Hepatocyte (in vitro differentiated cells): ENCODE results near the gene SH3RF3. TPM values are rescaled to one million over a fixed set of nuclear protein-coding genes. Genes with fewer than 3 reads are reported as not detected.

ENCODE experiments used
- DNase-seq: peaks from one replicate; pipeline ENCODE4 v3.0.0-alpha.2; 2016; ENCODE audit warnings: low spot score
- H2AFZ ChIP-seq: fragments of 200-600 bp; sonication (generic); 2 replicates; pipeline ENCODE4 v1.6.0; 2016; ENCODE audit warnings: antibody characterized with exemption, mild to moderate bottlenecking
- H3K27ac ChIP-seq: fragments of 200-600 bp; sonication (generic); 2 replicates; pipeline ENCODE4 v1.5.1; 2016; ENCODE audit warnings: mild to moderate bottlenecking
- H3K27me3 ChIP-seq: fragments of 200-600 bp; sonication (generic); 2 replicates; pipeline ENCODE4 v1.6.1; 2016
- H3K36me3 ChIP-seq: fragments of 200-600 bp; sonication (generic); replicated peaks from 2 replicates; pipeline ENCODE4 v1.5.1; 2016; ENCODE audit warnings: low read depth; ENCODE audit not compliant: insufficient read depth
- H3K4me1 ChIP-seq: fragments of 200-600 bp; sonication (generic); 2 replicates; pipeline ENCODE4 v1.5.1; 2016; ENCODE audit warnings: mild to moderate bottlenecking, moderate library complexity; ENCODE audit not compliant: insufficient read depth
- H3K4me2 ChIP-seq: fragments of 200-600 bp; sonication (generic); 2 replicates; pipeline ENCODE4 v1.6.0; 2016
- H3K4me3 ChIP-seq: fragments of 200-600 bp; sonication (generic); 2 replicates; pipeline ENCODE4 v1.5.1; 2016; ENCODE audit warnings: mild to moderate bottlenecking
- H3K79me2 ChIP-seq: fragments of 200-600 bp; sonication (generic); 2 replicates; pipeline ENCODE4 v1.6.0; 2017; ENCODE audit warnings: mild to moderate bottlenecking
- H3K9me2 ChIP-seq: fragments of 200-600 bp; sonication (generic); replicated peaks from 2 replicates; pipeline ENCODE4 v1.6.0; 2017; ENCODE audit warnings: mild to moderate bottlenecking; ENCODE audit not compliant: insufficient read depth
- H3K9me3 ChIP-seq: fragments of 200-600 bp; sonication (generic); 2 replicates; pipeline ENCODE4 v1.5.1; 2016; ENCODE audit warnings: low read depth, mild to moderate bottlenecking
- H4K20me1 ChIP-seq: fragments of 200-600 bp; sonication (generic); 2 replicates; pipeline ENCODE4 v1.6.0; 2016; ENCODE audit warnings: mild to moderate bottlenecking; ENCODE audit not compliant: insufficient read depth, poor library complexity, severe bottlenecking
- EZH2 ChIP-seq: fragments of 200-600 bp; sonication (generic); IDR thresholded peaks from 2 replicates; pipeline ENCODE4 v1.6.1; 2016; ENCODE audit warnings: antibody characterized with exemption, mild to moderate bottlenecking, borderline replicate concordance
- EZH2phosphoT487 ChIP-seq: fragments of 200-600 bp; sonication (generic); IDR thresholded peaks from one replicate; pipeline ENCODE4 v1.6.1; 2018; ENCODE audit warnings: antibody characterized with exemption, mild to moderate bottlenecking, low read depth, moderate library complexity; ENCODE audit not compliant: unreplicated experiment, severe bottlenecking
- WGBS: methylation state at CpG from one replicate; pipeline ENCODE4 v1.1.6; 2016; ENCODE audit warnings: low lambda C conversion rate; ENCODE audit errors: missing lambda C conversion rate; 5-methylcytosine and 5-hydroxymethylcytosine counted together
- polyA plus RNA-seq: library from polyadenylated mRNA; unstranded; fragments of >200 nt; fragmentation: Nextera tagmentation; extraction: Ambion mirVana; gene quantifications from 2 replicates; pipeline ENCODE4 v1.2.1, GENCODE V29; 2016
- total RNA-seq: library from RNA; depleted of rRNA; stranded (reverse); fragments of >200 nt; gene quantifications from 2 replicates; pipeline ENCODE4 v1.2.3, GENCODE V29; 2014
- TF ChIP-seq, protein P1 (sequence below): fragments of 200-600 bp; sonication (generic); IDR thresholded peaks from 2 replicates; pipeline ENCODE4 v1.5.1; 2016; ENCODE audit warnings: antibody characterized with exemption, mild to moderate bottlenecking; ENCODE audit not compliant: poor library complexity

The SH3RF3 gene
- total and polyA plus RNA-seq, 2 experiments from 2014 or later, result 1.9 to 2.1 TPM

DNA sequence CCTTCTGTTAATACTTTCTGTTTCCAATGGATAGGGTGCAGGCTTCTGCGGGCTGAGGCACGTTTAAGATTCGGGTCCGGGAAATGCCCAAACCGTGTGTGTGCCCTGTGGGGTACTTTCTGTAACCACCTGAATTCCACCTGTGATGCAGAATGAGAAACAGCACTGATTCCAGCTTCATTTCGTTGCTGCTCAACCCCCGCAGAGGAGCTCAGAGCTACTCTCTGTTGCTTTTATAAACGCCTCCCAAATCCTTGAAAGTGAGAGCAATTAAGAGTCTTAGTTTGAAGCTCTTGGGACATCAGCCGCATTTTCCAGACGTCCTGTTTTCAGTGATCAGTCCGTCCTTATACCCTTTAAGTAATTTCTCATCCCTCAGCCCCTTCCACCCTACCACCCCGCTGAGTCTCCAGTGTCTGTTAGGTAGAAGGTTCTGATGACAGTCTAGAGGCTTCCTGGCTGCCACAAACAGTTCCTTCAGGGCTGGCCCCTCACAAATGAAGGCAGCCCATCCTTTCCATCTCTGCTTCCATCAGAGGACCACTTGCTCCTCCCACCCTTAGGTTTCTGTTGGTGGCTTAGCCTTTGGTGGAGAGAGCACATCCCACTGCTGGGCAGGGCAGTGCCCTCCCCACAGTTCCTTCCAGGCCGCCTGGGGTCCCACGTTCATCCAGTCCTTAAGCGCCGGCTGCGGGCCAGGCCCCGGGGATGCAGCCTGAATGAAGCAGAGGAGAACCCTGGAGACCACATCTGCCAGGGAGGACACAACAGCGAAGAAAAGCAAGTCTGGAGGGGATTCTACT lies 254.7 kb downstream of the SH3RF3 start:
- H3K9me3 ChIP-seq, result no peaks in the 10 kb centered on the region
- H3K27me3 ChIP-seq, result no peaks in the 10 kb centered on the region
- 91% methylated on average over 19 of the region's 19 CpGs for WGBS
- H3K79me2 ChIP-seq, result no peaks in the 10 kb centered on the region
- H3K36me3 ChIP-seq, result no peaks in the 10 kb centered on the region
- no peaks in the 10 kb centered on the region for H3K9me2 ChIP-seq
- DNase-seq, result no peak
- no peak overlapping the region for H3K27ac ChIP-seq
- H3K4me1 ChIP-seq, result no peaks in the 10 kb centered on the region
- H4K20me1 ChIP-seq, result no peaks in the 10 kb centered on the region
- H3K4me2 ChIP-seq, result no peak overlapping the region
- no peak overlapping the region for H2AFZ ChIP-seq
- no peak overlapping the region for H3K4me3 ChIP-seq
- TF ChIP-seq, protein P1, sequence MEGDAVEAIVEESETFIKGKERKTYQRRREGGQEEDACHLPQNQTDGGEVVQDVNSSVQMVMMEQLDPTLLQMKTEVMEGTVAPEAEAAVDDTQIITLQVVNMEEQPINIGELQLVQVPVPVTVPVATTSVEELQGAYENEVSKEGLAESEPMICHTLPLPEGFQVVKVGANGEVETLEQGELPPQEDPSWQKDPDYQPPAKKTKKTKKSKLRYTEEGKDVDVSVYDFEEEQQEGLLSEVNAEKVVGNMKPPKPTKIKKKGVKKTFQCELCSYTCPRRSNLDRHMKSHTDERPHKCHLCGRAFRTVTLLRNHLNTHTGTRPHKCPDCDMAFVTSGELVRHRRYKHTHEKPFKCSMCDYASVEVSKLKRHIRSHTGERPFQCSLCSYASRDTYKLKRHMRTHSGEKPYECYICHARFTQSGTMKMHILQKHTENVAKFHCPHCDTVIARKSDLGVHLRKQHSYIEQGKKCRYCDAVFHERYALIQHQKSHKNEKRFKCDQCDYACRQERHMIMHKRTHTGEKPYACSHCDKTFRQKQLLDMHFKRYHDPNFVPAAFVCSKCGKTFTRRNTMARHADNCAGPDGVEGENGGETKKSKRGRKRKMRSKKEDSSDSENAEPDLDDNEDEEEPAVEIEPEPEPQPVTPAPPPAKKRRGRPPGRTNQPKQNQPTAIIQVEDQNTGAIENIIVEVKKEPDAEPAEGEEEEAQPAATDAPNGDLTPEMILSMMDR, result no peak
- TF ChIP-seq EZH2phosphoT487 (no peak), EZH2 (no peak)

DNA sequence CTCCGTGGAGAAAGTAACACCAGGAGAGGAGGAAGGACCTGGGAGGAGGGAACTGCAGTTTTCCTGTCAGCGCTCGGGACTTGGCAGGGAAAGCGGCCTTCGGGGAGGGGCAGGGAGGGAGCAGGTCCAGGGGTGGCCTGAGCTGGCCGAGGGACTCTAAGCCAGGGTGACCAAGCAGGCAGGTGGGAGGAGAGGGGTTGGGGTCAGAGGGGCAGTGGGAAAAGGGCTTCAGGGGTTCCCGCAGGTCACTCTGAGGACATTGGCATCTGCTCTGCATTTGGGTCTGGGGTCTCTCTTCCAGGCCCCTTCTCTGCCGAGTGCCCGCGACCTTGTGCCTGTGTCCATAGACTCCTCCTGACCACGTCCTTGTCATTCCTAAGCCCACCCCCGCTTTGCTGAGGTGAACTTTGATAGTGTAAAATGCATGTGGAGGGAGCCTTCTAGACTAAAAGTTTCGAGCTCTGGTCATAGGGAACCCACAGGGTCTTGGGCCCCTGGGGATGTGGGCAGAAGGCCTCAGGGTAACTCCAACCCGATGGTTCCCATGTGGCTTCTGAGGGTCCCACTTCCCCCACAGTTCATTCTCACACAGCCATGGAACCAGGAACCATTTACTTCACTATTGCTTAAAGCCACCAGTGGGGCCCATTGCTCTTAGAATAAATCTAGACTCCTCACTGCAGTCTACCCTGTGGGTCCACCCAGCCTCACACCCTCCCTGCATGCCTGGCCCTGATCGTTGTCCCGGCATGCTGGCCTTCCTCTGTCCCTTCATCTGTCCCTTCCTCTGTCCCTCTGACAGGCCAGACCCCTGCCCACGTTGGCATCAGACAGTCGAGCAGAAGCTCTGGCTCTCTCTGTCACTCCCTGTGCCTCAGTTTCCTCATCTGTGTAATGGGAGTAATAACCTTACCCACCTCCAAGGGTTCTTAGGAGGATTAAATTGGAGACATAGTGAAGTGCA lies 255.6 kb downstream of the SH3RF3 start:
- TF ChIP-seq, protein P1, result no peak
- TF ChIP-seq EZH2 (no peak), EZH2phosphoT487 (no peak)
- WGBS, result 89% methylated on average over 18 of the region's 18 CpGs
- Histone ChIP-seq H3K27me3 (no peaks in the 10 kb centered on the region), H3K79me2 (no peaks in the 10 kb centered on the region), H3K36me3 (no peaks in the 10 kb centered on the region), H3K9me3 (no peaks in the 10 kb centered on the region), H4K20me1 (no peaks in the 10 kb centered on the region), H3K4me1 (no peaks in the 10 kb centered on the region), H3K4me2 (no peak overlapping the region), H2AFZ (no peak overlapping the region), H3K9me2 (no peaks in the 10 kb centered on the region), H3K4me3 (no peak overlapping the region), H3K27ac (no peak overlapping the region)
- no peak for DNase-seq

DNA sequence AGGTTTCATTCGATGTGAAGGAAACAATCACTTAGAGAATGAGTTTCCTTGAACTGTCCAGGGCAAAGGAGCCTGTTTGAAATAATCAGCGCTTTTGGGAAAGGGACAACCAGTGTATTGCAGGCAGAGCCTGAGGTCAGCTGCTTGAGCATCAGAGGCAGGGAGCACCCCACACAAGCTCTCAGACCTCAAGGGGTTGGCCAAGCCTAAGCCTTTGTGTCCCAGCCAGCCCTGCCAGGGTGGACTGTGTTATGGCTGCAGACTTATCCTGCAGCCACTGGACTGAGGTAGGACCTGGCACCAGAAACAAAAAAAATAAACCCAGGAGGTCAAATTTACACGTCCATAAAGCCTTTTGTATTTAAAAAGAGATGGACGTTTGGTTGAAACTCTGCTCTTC lies 256.5 kb downstream of the SH3RF3 start:
- H2AFZ ChIP-seq, result no peak overlapping the region
- no peak overlapping the region for H3K4me3 ChIP-seq
- no peak overlapping the region for H3K4me2 ChIP-seq
- TF ChIP-seq EZH2, result no peak
- no peak for TF ChIP-seq EZH2phosphoT487
- TF ChIP-seq, protein P1, result no peak
- H3K27me3 ChIP-seq, result no peaks in the 10 kb centered on the region
- WGBS, result 61% methylated on average over 4 of the region's 4 CpGs
- H4K20me1 ChIP-seq, result no peaks in the 10 kb centered on the region
- H3K4me1 ChIP-seq, result no peaks in the 10 kb centered on the region
- H3K27ac ChIP-seq, result no peak overlapping the region
- no peaks in the 10 kb centered on the region for H3K36me3 ChIP-seq
- no peaks in the 10 kb centered on the region for H3K79me2 ChIP-seq
- no peak for DNase-seq
- H3K9me2 ChIP-seq, result no peaks in the 10 kb centered on the region
- no peaks in the 10 kb centered on the region for H3K9me3 ChIP-seq
